K562 (cell line): ENCODE results near the gene DTNBP1. TPM values are rescaled to one million over a fixed set of nuclear protein-coding genes. Genes with fewer than 3 reads are reported as not detected.
A peak's percentile ranks its signal among the peaks of the same experiment; 100 is the strongest.

Experiments
- FUS ChIP-seq: fragments of 200-400 bp; formaldehyde crosslinking; optimal IDR thresholded peaks from 2 replicates; pipeline ENCODE3; 2017; ENCODE audit warnings: low read depth, low read length
- HMG20A ChIP-seq: fragments of 450-650 bp; formaldehyde crosslinking; conservative IDR thresholded peaks from 2 replicates; pipeline ENCODE4 v1.4.0; 2020; ENCODE audit warnings: mild to moderate bottlenecking, mixed read lengths
- HOXB6 ChIP-seq: fragments of 250-450 bp; sonication (Bioruptor Pico); IDR thresholded peaks from 2 replicates; pipeline ENCODE4 v1.5.1; 2022; ENCODE audit warnings: mild to moderate bottlenecking, borderline replicate concordance
- PHF8 ChIP-seq: fragments of 200-600 bp; sonication (generic); IDR thresholded peaks from 2 replicates; pipeline ENCODE4 v1.6.1; 2012; ENCODE audit warnings: mixed run types, mild to moderate bottlenecking, inconsistent platforms, low read length, moderate library complexity, borderline replicate concordance
- POU5F1 ChIP-seq: fragments of 150-350 bp; IDR thresholded peaks from 2 replicates; pipeline ENCODE4 v1.6.1; 2014; ENCODE audit warnings: borderline replicate concordance, low read length, low read depth, mild to moderate bottlenecking; ENCODE audit not compliant: partially characterized antibody
- RB1 ChIP-seq: fragments of 450-650 bp; IDR thresholded peaks from 2 replicates; pipeline ENCODE4 v1.6.1; 2017; ENCODE audit warnings: low read depth, mild to moderate bottlenecking
- SUPT5H ChIP-seq: fragments of 450-650 bp; IDR thresholded peaks from 2 replicates; pipeline ENCODE4 v1.6.1; 2016
- polyA plus RNA-seq, 8 experiments: library from polyadenylated mRNA; depleted of rRNA in 4 of 8; stranded (reverse) in 5 of 8; unstranded in 3 of 8; fragments of >200 nt; fragmentation: Nextera tagmentation in 2 of 8; fragmentation: Illumina TruSeq in 1 of 8; extraction: Ambion mirVana in 2 of 8; extraction: Trizol in 1 of 8; gene quantifications; 2 replicates each; pipeline versions ENCODE4 v1.2.1 to v1.2.3, GENCODE V29; 2011 to 2014; ENCODE audit warnings: inconsistent platforms in 1 of 8, missing spikeins in 1 of 8
- total RNA-seq, 7 experiments: library from RNA; depleted of rRNA in 6 of 7; stranded (reverse); fragments of >200 nt in 6 of 7; fragmentation: Illumina TruSeq in 2 of 7; extraction: Trizol in 2 of 7; gene quantifications; 2 replicates each; pipeline versions ENCODE4 v1.2.1 to v1.2.3, GENCODE V29; 2011 to 2021; ENCODE audit warnings: low replicate concordance in 1 of 7
- TF ChIP-seq, protein P1 (sequence below): sonication (generic); formaldehyde crosslinking; IDR thresholded peaks from 2 replicates; pipeline ENCODE4 v1.8.0; 2023; ENCODE audit warnings: missing genetic modification reagents, mild to moderate bottlenecking, borderline replicate concordance
- TF ChIP-seq, protein P2 (sequence below), 2 experiments: fragments of 150-350 bp in 1 of 2; IDR thresholded peaks; 2 replicates each; pipeline ENCODE4 v1.6.1; 2012 to 2016; ENCODE audit warnings: low read depth in 2 of 2, low read length in 2 of 2, mild to moderate bottlenecking in 1 of 2, moderate library complexity in 1 of 2
- TF ChIP-seq, protein P3 (sequence below): sonication (generic); formaldehyde crosslinking; IDR thresholded peaks from 2 replicates; pipeline ENCODE4 v1.8.0; 2022; ENCODE audit warnings: mild to moderate bottlenecking, missing genetic modification reagents, borderline replicate concordance
- TF ChIP-seq, protein P4 (sequence below): sonication (generic); formaldehyde crosslinking; IDR thresholded peaks from 2 replicates; pipeline ENCODE4 v1.8.0; 2022; ENCODE audit warnings: missing genetic modification reagents, mild to moderate bottlenecking, borderline replicate concordance

The DTNBP1 gene
- total and polyA plus RNA-seq, 9 of the 15 experiments (the other 6 are each of a cell fraction or from before 2014, with no cell fraction given), result 16.7 to 54.5 (median 21.4) TPM

DNA sequence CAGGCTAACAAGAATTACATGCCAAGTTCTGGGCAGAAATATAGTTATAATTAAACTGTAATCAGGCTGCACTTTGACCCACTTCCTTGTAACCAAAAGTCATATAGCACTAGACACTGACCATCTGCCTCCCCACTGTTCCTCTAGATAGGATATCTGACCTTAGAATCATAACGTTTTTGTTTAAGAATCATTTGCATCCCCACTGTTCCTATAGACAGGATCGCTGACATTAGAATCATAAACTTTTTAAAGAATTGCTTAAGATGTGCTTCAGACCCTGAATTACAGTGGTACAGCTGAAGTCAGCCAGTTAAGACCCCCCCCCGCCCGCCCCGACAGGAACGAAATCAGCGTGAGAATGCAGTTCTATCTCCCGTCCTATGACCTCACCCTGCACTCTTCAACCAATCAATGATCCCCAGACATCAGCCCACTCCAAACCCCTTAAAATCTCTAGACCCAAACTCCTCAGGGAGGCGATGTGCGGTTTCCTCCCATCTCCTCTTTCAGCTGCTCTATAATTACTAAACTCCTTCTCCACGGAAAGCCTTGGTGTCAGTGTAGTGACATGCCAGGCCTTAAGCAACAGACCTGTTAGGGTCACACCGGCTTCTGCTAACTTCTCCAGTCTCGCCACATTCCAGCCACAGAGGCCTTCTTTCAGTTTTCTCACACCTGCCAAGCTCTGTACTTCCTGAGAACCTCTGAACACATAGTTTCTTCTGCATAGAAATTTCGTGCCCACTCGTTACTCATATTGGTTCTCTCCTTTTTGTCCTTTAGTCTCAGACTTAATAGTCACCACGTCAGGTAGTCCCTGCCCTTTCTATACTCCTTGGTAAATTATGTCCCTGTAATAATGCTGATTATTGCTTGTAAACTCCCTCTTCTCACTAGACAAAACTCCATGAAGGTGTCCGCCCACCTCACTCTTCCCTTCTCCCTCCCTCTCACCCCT is 93.5 kb downstream of the DTNBP1 start (continued):
- TF ChIP-seq, protein P1, sequence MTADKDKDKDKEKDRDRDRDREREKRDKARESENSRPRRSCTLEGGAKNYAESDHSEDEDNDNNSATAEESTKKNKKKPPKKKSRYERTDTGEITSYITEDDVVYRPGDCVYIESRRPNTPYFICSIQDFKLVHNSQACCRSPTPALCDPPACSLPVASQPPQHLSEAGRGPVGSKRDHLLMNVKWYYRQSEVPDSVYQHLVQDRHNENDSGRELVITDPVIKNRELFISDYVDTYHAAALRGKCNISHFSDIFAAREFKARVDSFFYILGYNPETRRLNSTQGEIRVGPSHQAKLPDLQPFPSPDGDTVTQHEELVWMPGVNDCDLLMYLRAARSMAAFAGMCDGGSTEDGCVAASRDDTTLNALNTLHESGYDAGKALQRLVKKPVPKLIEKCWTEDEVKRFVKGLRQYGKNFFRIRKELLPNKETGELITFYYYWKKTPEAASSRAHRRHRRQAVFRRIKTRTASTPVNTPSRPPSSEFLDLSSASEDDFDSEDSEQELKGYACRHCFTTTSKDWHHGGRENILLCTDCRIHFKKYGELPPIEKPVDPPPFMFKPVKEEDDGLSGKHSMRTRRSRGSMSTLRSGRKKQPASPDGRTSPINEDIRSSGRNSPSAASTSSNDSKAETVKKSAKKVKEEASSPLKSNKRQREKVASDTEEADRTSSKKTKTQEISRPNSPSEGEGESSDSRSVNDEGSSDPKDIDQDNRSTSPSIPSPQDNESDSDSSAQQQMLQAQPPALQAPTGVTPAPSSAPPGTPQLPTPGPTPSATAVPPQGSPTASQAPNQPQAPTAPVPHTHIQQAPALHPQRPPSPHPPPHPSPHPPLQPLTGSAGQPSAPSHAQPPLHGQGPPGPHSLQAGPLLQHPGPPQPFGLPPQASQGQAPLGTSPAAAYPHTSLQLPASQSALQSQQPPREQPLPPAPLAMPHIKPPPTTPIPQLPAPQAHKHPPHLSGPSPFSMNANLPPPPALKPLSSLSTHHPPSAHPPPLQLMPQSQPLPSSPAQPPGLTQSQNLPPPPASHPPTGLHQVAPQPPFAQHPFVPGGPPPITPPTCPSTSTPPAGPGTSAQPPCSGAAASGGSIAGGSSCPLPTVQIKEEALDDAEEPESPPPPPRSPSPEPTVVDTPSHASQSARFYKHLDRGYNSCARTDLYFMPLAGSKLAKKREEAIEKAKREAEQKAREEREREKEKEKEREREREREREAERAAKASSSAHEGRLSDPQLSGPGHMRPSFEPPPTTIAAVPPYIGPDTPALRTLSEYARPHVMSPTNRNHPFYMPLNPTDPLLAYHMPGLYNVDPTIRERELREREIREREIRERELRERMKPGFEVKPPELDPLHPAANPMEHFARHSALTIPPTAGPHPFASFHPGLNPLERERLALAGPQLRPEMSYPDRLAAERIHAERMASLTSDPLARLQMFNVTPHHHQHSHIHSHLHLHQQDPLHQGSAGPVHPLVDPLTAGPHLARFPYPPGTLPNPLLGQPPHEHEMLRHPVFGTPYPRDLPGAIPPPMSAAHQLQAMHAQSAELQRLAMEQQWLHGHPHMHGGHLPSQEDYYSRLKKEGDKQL, result no peak
- TF ChIP-seq RB1 (no peak), SUPT5H (peak; percentile 62), HOXB6 (CRISPR knock-in tag) (no peak), FUS (no peak), HMG20A (CRISPR knock-in tag) (no peak), PHF8 (peak; percentile 24; the same call in 1 of the 2 replicates), POU5F1 (no peak)
- TF ChIP-seq, protein P2, sequence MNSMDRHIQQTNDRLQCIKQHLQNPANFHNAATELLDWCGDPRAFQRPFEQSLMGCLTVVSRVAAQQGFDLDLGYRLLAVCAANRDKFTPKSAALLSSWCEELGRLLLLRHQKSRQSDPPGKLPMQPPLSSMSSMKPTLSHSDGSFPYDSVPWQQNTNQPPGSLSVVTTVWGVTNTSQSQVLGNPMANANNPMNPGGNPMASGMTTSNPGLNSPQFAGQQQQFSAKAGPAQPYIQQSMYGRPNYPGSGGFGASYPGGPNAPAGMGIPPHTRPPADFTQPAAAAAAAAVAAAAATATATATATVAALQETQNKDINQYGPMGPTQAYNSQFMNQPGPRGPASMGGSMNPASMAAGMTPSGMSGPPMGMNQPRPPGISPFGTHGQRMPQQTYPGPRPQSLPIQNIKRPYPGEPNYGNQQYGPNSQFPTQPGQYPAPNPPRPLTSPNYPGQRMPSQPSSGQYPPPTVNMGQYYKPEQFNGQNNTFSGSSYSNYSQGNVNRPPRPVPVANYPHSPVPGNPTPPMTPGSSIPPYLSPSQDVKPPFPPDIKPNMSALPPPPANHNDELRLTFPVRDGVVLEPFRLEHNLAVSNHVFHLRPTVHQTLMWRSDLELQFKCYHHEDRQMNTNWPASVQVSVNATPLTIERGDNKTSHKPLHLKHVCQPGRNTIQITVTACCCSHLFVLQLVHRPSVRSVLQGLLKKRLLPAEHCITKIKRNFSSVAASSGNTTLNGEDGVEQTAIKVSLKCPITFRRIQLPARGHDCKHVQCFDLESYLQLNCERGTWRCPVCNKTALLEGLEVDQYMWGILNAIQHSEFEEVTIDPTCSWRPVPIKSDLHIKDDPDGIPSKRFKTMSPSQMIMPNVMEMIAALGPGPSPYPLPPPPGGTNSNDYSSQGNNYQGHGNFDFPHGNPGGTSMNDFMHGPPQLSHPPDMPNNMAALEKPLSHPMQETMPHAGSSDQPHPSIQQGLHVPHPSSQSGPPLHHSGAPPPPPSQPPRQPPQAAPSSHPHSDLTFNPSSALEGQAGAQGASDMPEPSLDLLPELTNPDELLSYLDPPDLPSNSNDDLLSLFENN (IDR thresholded peaks at IDR 0.05; ENCODE audit: low read depth in 2 of 2, low read length in 2 of 2), result no peak; a peak in 1 of 4 replicates
- TF ChIP-seq, protein P3, sequence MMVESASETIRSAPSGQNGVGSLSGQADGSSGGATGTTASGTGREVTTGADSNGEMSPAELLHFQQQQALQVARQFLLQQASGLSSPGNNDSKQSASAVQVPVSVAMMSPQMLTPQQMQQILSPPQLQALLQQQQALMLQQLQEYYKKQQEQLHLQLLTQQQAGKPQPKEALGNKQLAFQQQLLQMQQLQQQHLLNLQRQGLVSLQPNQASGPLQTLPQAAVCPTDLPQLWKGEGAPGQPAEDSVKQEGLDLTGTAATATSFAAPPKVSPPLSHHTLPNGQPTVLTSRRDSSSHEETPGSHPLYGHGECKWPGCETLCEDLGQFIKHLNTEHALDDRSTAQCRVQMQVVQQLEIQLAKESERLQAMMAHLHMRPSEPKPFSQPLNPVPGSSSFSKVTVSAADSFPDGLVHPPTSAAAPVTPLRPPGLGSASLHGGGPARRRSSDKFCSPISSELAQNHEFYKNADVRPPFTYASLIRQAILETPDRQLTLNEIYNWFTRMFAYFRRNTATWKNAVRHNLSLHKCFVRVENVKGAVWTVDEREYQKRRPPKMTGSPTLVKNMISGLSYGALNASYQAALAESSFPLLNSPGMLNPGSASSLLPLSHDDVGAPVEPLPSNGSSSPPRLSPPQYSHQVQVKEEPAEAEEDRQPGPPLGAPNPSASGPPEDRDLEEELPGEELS (CRISPR knock-in tag), result no peak
- TF ChIP-seq, protein P4, sequence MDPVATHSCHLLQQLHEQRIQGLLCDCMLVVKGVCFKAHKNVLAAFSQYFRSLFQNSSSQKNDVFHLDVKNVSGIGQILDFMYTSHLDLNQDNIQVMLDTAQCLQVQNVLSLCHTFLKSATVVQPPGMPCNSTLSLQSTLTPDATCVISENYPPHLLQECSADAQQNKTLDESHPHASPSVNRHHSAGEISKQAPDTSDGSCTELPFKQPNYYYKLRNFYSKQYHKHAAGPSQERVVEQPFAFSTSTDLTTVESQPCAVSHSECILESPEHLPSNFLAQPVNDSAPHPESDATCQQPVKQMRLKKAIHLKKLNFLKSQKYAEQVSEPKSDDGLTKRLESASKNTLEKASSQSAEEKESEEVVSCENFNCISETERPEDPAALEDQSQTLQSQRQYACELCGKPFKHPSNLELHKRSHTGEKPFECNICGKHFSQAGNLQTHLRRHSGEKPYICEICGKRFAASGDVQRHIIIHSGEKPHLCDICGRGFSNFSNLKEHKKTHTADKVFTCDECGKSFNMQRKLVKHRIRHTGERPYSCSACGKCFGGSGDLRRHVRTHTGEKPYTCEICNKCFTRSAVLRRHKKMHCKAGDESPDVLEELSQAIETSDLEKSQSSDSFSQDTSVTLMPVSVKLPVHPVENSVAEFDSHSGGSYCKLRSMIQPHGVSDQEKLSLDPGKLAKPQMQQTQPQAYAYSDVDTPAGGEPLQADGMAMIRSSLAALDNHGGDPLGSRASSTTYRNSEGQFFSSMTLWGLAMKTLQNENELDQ (CRISPR knock-in tag), result no peak
